Natural killer cell (primary cell): ENCODE results near the gene CARD8. TPM values are rescaled to one million over a fixed set of nuclear protein-coding genes. Genes with fewer than 3 reads are reported as not detected.

Source experiments
- ATAC-seq, 3 donors: fragments of 150-1000 bp in 2 of 3; fragments of 200-7000 bp in 1 of 3; cut with Tn5 transposase; 1 replicate in 1 of 3; 2 replicates in 2 of 3; pipeline ENCODE4 v1.10.0; 2021; ENCODE audit warnings: mild to moderate bottlenecking in 2 of 3, moderate library complexity in 2 of 3
- DNase-seq, 2 donors: peaks; one replicate each; pipeline versions ENCODE4 v3.0.0 to v3.0.0-alpha.2; 2013 to 2021; ENCODE audit warnings: mixed read lengths in 1 of 2
- H3K27ac ChIP-seq: one replicate; pipeline ENCODE4 v1.5.1; 2013; ENCODE audit warnings: mild to moderate bottlenecking, low read length
- H3K27me3 ChIP-seq: one replicate; pipeline ENCODE4 v1.6.1; 2013; ENCODE audit warnings: low read length; ENCODE audit not compliant: control insufficient read depth, insufficient read depth
- H3K36me3 ChIP-seq: one replicate; pipeline ENCODE4 v1.6.1; 2013; ENCODE audit warnings: low read length; ENCODE audit not compliant: control insufficient read depth, insufficient read depth
- H3K4me1 ChIP-seq: one replicate; pipeline ENCODE4 v1.6.1; 2013; ENCODE audit warnings: low read length; ENCODE audit not compliant: control insufficient read depth, insufficient read depth
- H3K4me3 ChIP-seq: one replicate; pipeline ENCODE4 v1.5.1; 2013; ENCODE audit warnings: low read length
- H3K9me3 ChIP-seq: one replicate; pipeline ENCODE4 v1.6.1; 2013; ENCODE audit warnings: low read length; ENCODE audit not compliant: control insufficient read depth, insufficient read depth
- H3K27ac Mint-ChIP-seq, 2 donors: one replicate each; pipeline ENCODE4 v1.8.0; 2022; ENCODE audit warnings: mild to moderate bottlenecking in 2 of 2, mixed read lengths in 2 of 2, moderate library complexity in 1 of 2
- H3K27me3 Mint-ChIP-seq, 2 donors: one replicate each; pipeline ENCODE4 v1.8.0; 2022; ENCODE audit warnings: low read depth in 2 of 2, mixed read lengths in 2 of 2
- H3K36me3 Mint-ChIP-seq: one replicate; pipeline ENCODE4 v1.8.0; 2022; ENCODE audit warnings: mixed read lengths
- H3K4me1 Mint-ChIP-seq, 2 donors: one replicate each; pipeline ENCODE4 v1.8.0; 2022; ENCODE audit warnings: mixed read lengths in 2 of 2
- H3K4me3 Mint-ChIP-seq: one replicate; pipeline ENCODE4 v1.8.0; 2022; ENCODE audit warnings: mild to moderate bottlenecking, moderate library complexity, mixed read lengths
- H3K9me3 Mint-ChIP-seq, 2 donors: one replicate each; pipeline ENCODE4 v1.8.0; 2022; ENCODE audit warnings: mixed read lengths in 2 of 2
- WGBS: methylation state at CpG from one replicate; pipeline ENCODE4 v1.1.7; 2013; ENCODE audit warnings: missing lambda C conversion rate; ENCODE audit not compliant: insufficient coverage; 5-methylcytosine and 5-hydroxymethylcytosine counted together
- intact Hi-C: fragments of 100-400 bp; cut with micrococcal nuclease; formaldehyde crosslinking; loops from one replicate; pipeline ENCODE4 v1.14.2; 2022
- total RNA-seq, 4 donors: library from RNA; stranded (reverse); fragments of 120-200 nt in 1 of 4; gene quantifications; one replicate each; pipeline versions ENCODE4 v1.2.3 to v1.2.4, GENCODE V29; 2013 to 2022
- TF ChIP-seq, protein P1 (sequence below): fragments of 200-600 bp; IDR thresholded peaks from one replicate; pipeline ENCODE4 v1.8.0; 2022; ENCODE audit warnings: antibody characterized with exemption

The CARD8 gene
- total RNA-seq, 3 donors from 2014 or later (not counting 1 experiment from before 2014, with no cell fraction given): 147 to 216 (median 154) TPM

DNA sequence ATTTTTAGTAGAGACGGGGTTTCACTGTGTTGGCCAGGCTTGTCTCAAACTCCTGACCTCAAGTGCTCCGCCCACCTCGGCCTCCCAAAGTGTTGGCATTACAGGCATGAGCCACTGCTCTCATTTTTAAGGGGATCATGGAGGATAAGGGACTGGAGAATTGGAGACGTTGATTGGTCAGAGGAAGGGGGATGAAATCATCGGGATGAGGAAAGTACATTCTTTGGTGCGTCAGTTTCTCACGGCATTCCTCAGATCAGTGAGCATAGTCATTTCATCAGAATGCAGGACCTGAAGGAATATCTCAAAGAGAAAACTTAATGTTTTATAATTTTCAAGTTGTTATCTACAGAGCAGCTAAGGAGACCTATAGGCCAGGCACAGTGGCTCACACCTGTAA lies 28.2 kb upstream of the CARD8 start:
- no peaks in the 10 kb centered on the region for H3K27me3 Mint-ChIP-seq
- H3K27ac Mint-ChIP-seq: no peak overlapping the region
- ATAC-seq: no peak
- WGBS: 93% methylated on average over 7 of the region's 7 CpGs
- Histone ChIP-seq H3K4me3 (no peak overlapping the region), H3K36me3 (no peaks in the 10 kb centered on the region), H3K27me3 (no peaks in the 10 kb centered on the region), H3K9me3 (peaks cover 2% of the 10 kb centered on the region), H3K27ac (no peak overlapping the region), H3K4me1 (no peaks in the 10 kb centered on the region)
- TF ChIP-seq, protein P1, sequence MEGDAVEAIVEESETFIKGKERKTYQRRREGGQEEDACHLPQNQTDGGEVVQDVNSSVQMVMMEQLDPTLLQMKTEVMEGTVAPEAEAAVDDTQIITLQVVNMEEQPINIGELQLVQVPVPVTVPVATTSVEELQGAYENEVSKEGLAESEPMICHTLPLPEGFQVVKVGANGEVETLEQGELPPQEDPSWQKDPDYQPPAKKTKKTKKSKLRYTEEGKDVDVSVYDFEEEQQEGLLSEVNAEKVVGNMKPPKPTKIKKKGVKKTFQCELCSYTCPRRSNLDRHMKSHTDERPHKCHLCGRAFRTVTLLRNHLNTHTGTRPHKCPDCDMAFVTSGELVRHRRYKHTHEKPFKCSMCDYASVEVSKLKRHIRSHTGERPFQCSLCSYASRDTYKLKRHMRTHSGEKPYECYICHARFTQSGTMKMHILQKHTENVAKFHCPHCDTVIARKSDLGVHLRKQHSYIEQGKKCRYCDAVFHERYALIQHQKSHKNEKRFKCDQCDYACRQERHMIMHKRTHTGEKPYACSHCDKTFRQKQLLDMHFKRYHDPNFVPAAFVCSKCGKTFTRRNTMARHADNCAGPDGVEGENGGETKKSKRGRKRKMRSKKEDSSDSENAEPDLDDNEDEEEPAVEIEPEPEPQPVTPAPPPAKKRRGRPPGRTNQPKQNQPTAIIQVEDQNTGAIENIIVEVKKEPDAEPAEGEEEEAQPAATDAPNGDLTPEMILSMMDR: no peak
- intact Hi-C loops: no loop called here
- H3K4me1 Mint-ChIP-seq: no peaks in the 10 kb centered on the region
- no peak overlapping the region for H3K4me3 Mint-ChIP-seq
- H3K9me3 Mint-ChIP-seq: no peaks in the 10 kb centered on the region
- no peaks in the 10 kb centered on the region for H3K36me3 Mint-ChIP-seq
- DNase-seq: no peak

DNA sequence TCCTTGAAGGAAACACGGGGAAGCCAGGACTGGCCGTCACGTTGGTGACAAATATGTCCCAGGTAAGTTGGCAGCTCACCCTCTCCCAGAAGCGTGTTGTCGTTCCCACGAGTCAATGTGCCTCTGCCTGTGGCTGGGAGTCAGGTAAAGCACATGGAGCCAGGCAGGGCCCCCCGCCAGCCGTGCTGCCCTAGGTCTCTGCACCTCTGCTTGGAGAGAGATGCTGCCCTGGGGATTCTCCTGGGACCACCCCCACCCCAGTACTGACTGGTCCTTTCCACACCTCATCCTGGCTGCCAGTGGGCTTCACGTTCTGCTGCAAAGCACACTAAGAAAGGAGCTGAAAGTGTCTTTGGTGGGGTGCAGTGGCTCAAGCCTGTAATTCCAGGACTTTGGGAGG lies 24.0 kb upstream of the CARD8 start:
- WGBS: 85% methylated on average over 9 of the region's 9 CpGs
- intact Hi-C loops: no loop called here

DNA sequence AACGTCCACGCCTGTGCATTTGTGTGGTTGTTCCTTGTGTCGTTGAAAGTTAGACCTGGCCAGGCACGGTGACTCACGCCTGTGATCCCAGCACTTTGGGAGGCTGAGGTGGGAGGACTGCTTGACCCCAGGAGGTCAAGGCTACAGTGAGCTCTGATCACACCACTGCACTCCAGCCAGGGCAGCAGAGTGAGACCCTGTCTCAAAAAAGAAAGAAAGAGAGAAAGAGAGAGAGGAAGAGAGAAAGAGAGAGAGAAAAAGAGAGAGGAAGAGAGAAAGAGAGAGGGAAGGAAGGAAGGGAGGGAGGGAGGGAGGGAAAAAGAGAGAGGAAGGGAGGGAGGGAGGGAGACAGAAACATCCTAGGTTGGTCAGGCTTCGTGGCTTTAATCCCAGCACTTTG lies 19.2 kb upstream of the CARD8 start:
- intact Hi-C loops: no loop called here
- no peak for ATAC-seq

More for the DNA sequence above, 24.0 kb upstream of the CARD8 start:
- Mint-ChIP-seq H3K36me3 (no peaks in the 10 kb centered on the region), H3K9me3 (no peaks in the 10 kb centered on the region), H3K4me3 (no peak overlapping the region), H3K27me3 (no peaks in the 10 kb centered on the region), H3K27ac (no peak overlapping the region), H3K4me1 (no peaks in the 10 kb centered on the region)
- Histone ChIP-seq H3K36me3 (no peaks in the 10 kb centered on the region), H3K4me1 (no peaks in the 10 kb centered on the region), H3K9me3 (peaks cover 2% of the 10 kb centered on the region), H3K4me3 (no peak overlapping the region), H3K27me3 (no peaks in the 10 kb centered on the region), H3K27ac (no peak overlapping the region)
- TF ChIP-seq, protein P1: no peak
- ATAC-seq (no peak), DNase-seq (no peak)

DNA sequence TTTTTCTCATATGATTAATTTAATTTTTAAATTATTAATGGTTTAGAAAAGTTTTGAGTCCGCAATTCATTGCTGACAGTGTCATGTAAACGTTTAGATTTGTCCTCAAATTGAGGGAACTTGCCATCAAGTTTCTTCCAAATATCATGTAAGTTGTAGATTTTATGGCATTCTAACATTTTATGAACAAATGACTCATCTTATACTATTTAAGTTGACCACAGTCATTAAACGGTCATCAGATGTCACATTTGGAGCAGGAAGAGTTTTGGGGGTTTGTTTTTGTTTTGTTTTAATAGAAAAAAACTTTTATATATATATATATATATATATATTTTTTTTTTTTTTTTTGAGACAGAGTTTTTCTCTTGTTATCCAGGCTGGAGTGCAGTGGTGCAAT lies 18.5 kb upstream of the CARD8 start:
- peaks cover 7 to 19% of the 10 kb centered on the region in 2 donors for H3K4me1 Mint-ChIP-seq
- no peak overlapping the region for H3K4me3 ChIP-seq
- intact Hi-C loops: no loop called here
- H3K27me3 ChIP-seq: no peaks in the 10 kb centered on the region
- DNase-seq: no peak
- H3K27me3 Mint-ChIP-seq: peaks cover 0 to 5% of the 10 kb centered on the region in 2 donors
- H3K36me3 ChIP-seq: no peaks in the 10 kb centered on the region
- WGBS: no CpG with 5 or more reads among the region's 3 CpGs
- H3K9me3 Mint-ChIP-seq: no peaks in the 10 kb centered on the region
- H3K36me3 Mint-ChIP-seq: no peaks in the 10 kb centered on the region
- H3K27ac Mint-ChIP-seq: no peak overlapping the region
- H3K4me3 Mint-ChIP-seq: no peak overlapping the region
- H3K27ac ChIP-seq: no peak overlapping the region
- no peak for ATAC-seq
- TF ChIP-seq, protein P1: no peak
- H3K9me3 ChIP-seq: no peaks in the 10 kb centered on the region
- peaks cover 16% of the 10 kb centered on the region for H3K4me1 ChIP-seq

More for the DNA sequence above, 19.2 kb upstream of the CARD8 start:
- peaks cover 0 to 5% of the 10 kb centered on the region in 2 donors for H3K27me3 Mint-ChIP-seq
- H3K36me3 Mint-ChIP-seq: no peaks in the 10 kb centered on the region
- H3K4me1 ChIP-seq: peaks cover 16% of the 10 kb centered on the region
- H3K9me3 Mint-ChIP-seq: no peaks in the 10 kb centered on the region
- no peaks in the 10 kb centered on the region for H3K27me3 ChIP-seq
- no peak overlapping the region for H3K4me3 Mint-ChIP-seq
- no peak overlapping the region for H3K4me3 ChIP-seq
- H3K36me3 ChIP-seq: no peaks in the 10 kb centered on the region
- H3K9me3 ChIP-seq: no peaks in the 10 kb centered on the region
- 71% methylated on average over 6 of the region's 6 CpGs for WGBS
- TF ChIP-seq, protein P1: no peak
- no peak overlapping the region for H3K27ac ChIP-seq
- no peak overlapping the region for H3K27ac Mint-ChIP-seq
- H3K4me1 Mint-ChIP-seq: peaks cover 7 to 19% of the 10 kb centered on the region in 2 donors
- no peak for DNase-seq
